ENCODE measurements around the gene CSMD2.

DNA sequence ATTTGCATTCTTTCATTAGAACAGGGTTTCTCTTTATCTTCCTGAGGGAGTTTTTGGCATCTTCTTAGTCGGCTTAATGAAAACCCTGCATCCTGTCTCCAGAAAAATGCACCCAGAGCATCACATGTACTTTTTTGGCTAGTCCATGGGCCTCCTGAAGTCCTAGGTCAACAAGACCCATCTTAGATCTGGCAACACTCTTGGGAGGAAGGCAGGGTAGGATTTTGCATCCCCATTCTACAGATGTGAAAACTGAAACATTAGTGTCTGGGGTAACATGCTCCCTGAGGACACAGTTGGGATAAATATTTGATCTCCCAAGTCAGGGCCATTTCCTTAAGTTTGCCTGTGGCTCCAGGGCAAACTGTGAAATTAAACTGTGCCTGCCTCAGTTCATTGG, 341.2 kb downstream of the CSMD2 start:
- TF ChIP-seq, protein P1, sequence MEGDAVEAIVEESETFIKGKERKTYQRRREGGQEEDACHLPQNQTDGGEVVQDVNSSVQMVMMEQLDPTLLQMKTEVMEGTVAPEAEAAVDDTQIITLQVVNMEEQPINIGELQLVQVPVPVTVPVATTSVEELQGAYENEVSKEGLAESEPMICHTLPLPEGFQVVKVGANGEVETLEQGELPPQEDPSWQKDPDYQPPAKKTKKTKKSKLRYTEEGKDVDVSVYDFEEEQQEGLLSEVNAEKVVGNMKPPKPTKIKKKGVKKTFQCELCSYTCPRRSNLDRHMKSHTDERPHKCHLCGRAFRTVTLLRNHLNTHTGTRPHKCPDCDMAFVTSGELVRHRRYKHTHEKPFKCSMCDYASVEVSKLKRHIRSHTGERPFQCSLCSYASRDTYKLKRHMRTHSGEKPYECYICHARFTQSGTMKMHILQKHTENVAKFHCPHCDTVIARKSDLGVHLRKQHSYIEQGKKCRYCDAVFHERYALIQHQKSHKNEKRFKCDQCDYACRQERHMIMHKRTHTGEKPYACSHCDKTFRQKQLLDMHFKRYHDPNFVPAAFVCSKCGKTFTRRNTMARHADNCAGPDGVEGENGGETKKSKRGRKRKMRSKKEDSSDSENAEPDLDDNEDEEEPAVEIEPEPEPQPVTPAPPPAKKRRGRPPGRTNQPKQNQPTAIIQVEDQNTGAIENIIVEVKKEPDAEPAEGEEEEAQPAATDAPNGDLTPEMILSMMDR (IDR thresholded peaks at IDR 0.05), result no peak
- no peak for TF ChIP-seq POLR2A (IDR thresholded peaks at IDR 0.05)
